ENCODE results near the gene ZNF341. TPM values are rescaled to one million over a fixed set of nuclear protein-coding genes. Genes with fewer than 3 reads are reported as not detected.

Gene ZNF341
- total RNA-seq, 2 donors from 2014 or later: 1.8 to 2.3 TPM

- Histone ChIP-seq H3K27me3 (replicated peaks; ENCODE audit: insufficient read depth) (no peaks in the 10 kb centered on the region), H3K27ac (no peak overlapping the region), H3K4me3 (no peak overlapping the region), H3K4me1 (ENCODE audit: control insufficient read depth in 1 of 2, low read depth in 2 of 2) (peaks cover 24 to 75% of the 10 kb centered on the region in 2 donors), H3K9me3 (no peaks in the 10 kb centered on the region), H3K36me3 (no peaks in the 10 kb centered on the region)
- no peak for DNase-seq (ENCODE audit: low spot score)
- no peak for TF ChIP-seq CTCF (IDR thresholded peaks at IDR 0.05)
- ATAC-seq (ENCODE audit: insufficient number of reproducible peaks, low FRiP score, low read depth): no peak
These were observed 101.5 kb downstream of the ZNF341 start for GRCh38 chr20:33833333-33833732.

GRCh38 chr20:33835615-33836172 lies 103.9 kb downstream of the ZNF341 start:
- H3K27ac ChIP-seq: no peak overlapping the region
- no peaks in the 10 kb centered on the region for H3K36me3 ChIP-seq
- H3K4me1 ChIP-seq (ENCODE audit: control insufficient read depth in 1 of 2, low read depth in 2 of 2): peaks cover 14 to 71% of the 10 kb centered on the region in 2 donors
- no peaks in the 10 kb centered on the region for H3K9me3 ChIP-seq
- DNase-seq (ENCODE audit: low spot score) (no peak), ATAC-seq (ENCODE audit: insufficient number of reproducible peaks, low FRiP score, low read depth) (no peak)
- TF ChIP-seq CTCF (IDR thresholded peaks at IDR 0.05): no peak
- H3K27me3 ChIP-seq (replicated peaks; ENCODE audit: insufficient read depth): no peaks in the 10 kb centered on the region
- no peak overlapping the region for H3K4me3 ChIP-seq

GRCh38 chr20:33836277-33836676 lies 104.5 kb downstream of the ZNF341 start:
- no peak overlapping the region for H3K4me3 ChIP-seq
- H3K9me3 ChIP-seq: no peaks in the 10 kb centered on the region
- no peak for ATAC-seq (ENCODE audit: insufficient number of reproducible peaks, low FRiP score, low read depth)
- H3K27ac ChIP-seq: no peak overlapping the region
- no peaks in the 10 kb centered on the region for H3K27me3 ChIP-seq (replicated peaks; ENCODE audit: insufficient read depth)
- DNase-seq (ENCODE audit: low spot score): no peak
- H3K4me1 ChIP-seq (ENCODE audit: control insufficient read depth in 1 of 2, low read depth in 2 of 2): peaks cover 14 to 71% of the 10 kb centered on the region in 2 donors
- TF ChIP-seq CTCF (IDR thresholded peaks at IDR 0.05): no peak
- H3K36me3 ChIP-seq: no peaks in the 10 kb centered on the region

- ATAC-seq (ENCODE audit: insufficient number of reproducible peaks, low FRiP score, low read depth): no peak
- Histone ChIP-seq H3K9me3 (no peaks in the 10 kb centered on the region), H3K27me3 (replicated peaks; ENCODE audit: insufficient read depth) (no peaks in the 10 kb centered on the region), H3K4me1 (ENCODE audit: control insufficient read depth in 1 of 2, low read depth in 2 of 2) (peaks cover 8 to 71% of the 10 kb centered on the region in 2 donors), H3K27ac (no peak overlapping the region), H3K36me3 (no peaks in the 10 kb centered on the region), H3K4me3 (no peak overlapping the region)
- DNase-seq (ENCODE audit: low spot score): no peak
- TF ChIP-seq CTCF (IDR thresholded peaks at IDR 0.05): no peak
These were observed 105.5 kb downstream of the ZNF341 start for GRCh38 chr20:33837096-33837830.

GRCh38 chr20:33838035-33838864 lies 106.5 kb downstream of the ZNF341 start:
- Histone ChIP-seq H3K9me3 (no peaks in the 10 kb centered on the region), H3K36me3 (no peaks in the 10 kb centered on the region), H3K27me3 (replicated peaks; ENCODE audit: insufficient read depth) (no peaks in the 10 kb centered on the region), H3K4me1 (ENCODE audit: control insufficient read depth in 1 of 2, low read depth in 2 of 2) (peaks cover 13 to 71% of the 10 kb centered on the region in 2 donors), H3K4me3 (no peak overlapping the region), H3K27ac (no peak overlapping the region)
- no peak for TF ChIP-seq CTCF (IDR thresholded peaks at IDR 0.05)
- DNase-seq (ENCODE audit: low spot score) (no peak), ATAC-seq (ENCODE audit: insufficient number of reproducible peaks, low FRiP score, low read depth) (no peak)
